Keratinocyte (primary cell): ENCODE data around the gene IL23A. TPM values are rescaled to one million over a fixed set of nuclear protein-coding genes. Genes with fewer than 3 reads are reported as not detected.

ENCODE experiments used
- DNase-seq: peaks from one replicate; pipeline ENCODE4 v3.0.0-alpha.2; 2011; ENCODE audit warnings: low read depth, missing footprints, low spot score
- FAIRE-seq: peaks from 2 replicates; lab custom pipeline; 2011; peaks lifted over from hg19 to GRCh38; lab: Jason Lieb, UNC
- H2AFZ ChIP-seq: 2 replicates; pipeline ENCODE4 v1.6.0; 2012; ENCODE audit warnings: low read length, control low read depth, inconsistent platforms; ENCODE audit not compliant: control insufficient read depth
- H3K27ac ChIP-seq: 2 replicates; pipeline ENCODE4 v1.5.1; 2011; ENCODE audit warnings: low read length; ENCODE audit not compliant: control insufficient read depth, insufficient read depth
- H3K27me3 ChIP-seq: 3 replicates; pipeline ENCODE4 v1.6.0; 2011; ENCODE audit warnings: low read length; ENCODE audit not compliant: control insufficient read depth, insufficient read depth; ENCODE audit errors: extremely low read depth
- H3K36me3 ChIP-seq, 2 experiments: 2 replicates in 1 of 2; 3 replicates in 1 of 2; pipeline ENCODE4 v1.5.1; 2011; ENCODE audit warnings: low read length in 2 of 2, mild to moderate bottlenecking in 1 of 2; ENCODE audit not compliant: control insufficient read depth in 2 of 2, insufficient read depth in 2 of 2; ENCODE audit errors: extremely low read depth in 1 of 2
- H3K4me1 ChIP-seq: 3 replicates; pipeline ENCODE4 v1.5.1; 2011; ENCODE audit warnings: low read length; ENCODE audit not compliant: control insufficient read depth, insufficient read depth; ENCODE audit errors: extremely low read depth
- H3K4me2 ChIP-seq: 3 replicates; pipeline ENCODE4 v1.6.0; 2011; ENCODE audit warnings: low read depth, low read length; ENCODE audit not compliant: control insufficient read depth, insufficient read depth; ENCODE audit errors: extremely low read depth
- H3K4me3 ChIP-seq, 3 experiments: fragments of 200-600 bp in 1 of 3; sonication (generic) in 1 of 3; 2 replicates in 2 of 3; 3 replicates in 1 of 3; pipeline ENCODE4 v1.5.1; 2011 to 2016; ENCODE audit warnings: low read length in 3 of 3, mild to moderate bottlenecking in 3 of 3, control low read depth in 2 of 3, inconsistent platforms in 1 of 3, low read depth in 1 of 3, mixed read lengths in 1 of 3, mixed run types in 1 of 3, moderate library complexity in 1 of 3; ENCODE audit not compliant: control insufficient read depth in 2 of 3, insufficient read depth in 2 of 3; ENCODE audit errors: extremely low read depth in 1 of 3
- H3K79me2 ChIP-seq: 2 replicates; pipeline ENCODE4 v1.6.0; 2012; ENCODE audit warnings: low read length; ENCODE audit not compliant: control insufficient read depth, insufficient read depth
- H3K9ac ChIP-seq: 3 replicates; pipeline ENCODE4 v1.6.0; 2011; ENCODE audit warnings: low read length; ENCODE audit not compliant: control insufficient read depth, insufficient read depth; ENCODE audit errors: extremely low read depth
- H3K9me1 ChIP-seq: 3 replicates; pipeline ENCODE4 v1.6.0; 2011; ENCODE audit warnings: low read length; ENCODE audit not compliant: control insufficient read depth, insufficient read depth; ENCODE audit errors: extremely low read depth
- H3K9me3 ChIP-seq: 2 replicates; pipeline ENCODE4 v1.5.1; 2012; ENCODE audit warnings: low read depth, low read length; ENCODE audit not compliant: control insufficient read depth
- H4K20me1 ChIP-seq: 3 replicates; pipeline ENCODE4 v1.6.0; 2011; ENCODE audit warnings: low read length; ENCODE audit not compliant: control insufficient read depth, insufficient read depth; ENCODE audit errors: extremely low read depth
- EZH2 ChIP-seq: IDR thresholded peaks from one replicate; pipeline ENCODE4 v1.6.1; 2012; ENCODE audit warnings: inconsistent platforms, mild to moderate bottlenecking, low read length, moderate library complexity
- dilution Hi-C: fragments of 300-500 bp; cut with MboI; formaldehyde crosslinking; loops from one replicate; pipeline ENCODE4 v1.7.0; 2020; ENCODE audit warnings: low sequenced_read_pairs; ENCODE audit not compliant: extremely low pct_ligation_motif_present
- polyA plus RNA-seq, 5 experiments: library from polyadenylated mRNA; depleted of rRNA in 3 of 5; stranded (reverse) in 3 of 5; stranded (forward) in 1 of 5; unstranded in 1 of 5; fragments of >200 nt; gene quantifications; 1 replicate in 1 of 5; 2 replicates in 3 of 5; 3 replicates in 1 of 5; pipeline versions ENCODE4 v1.2.1 to v1.2.3, GENCODE V29; 2011 to 2012; ENCODE audit warnings: missing spikeins in 2 of 5, low read depth in 1 of 5, low replicate concordance in 1 of 5
- small RNA-seq, 3 experiments: library from RNA; depleted of rRNA; stranded (forward); fragments of <200 nt; gene quantifications; one replicate each; pipeline ENCODE3, GENCODE V24; 2012; ENCODE audit warnings: low read depth in 3 of 3, low replicate concordance in 1 of 3; ENCODE audit not compliant: insufficient read length in 3 of 3
- TF ChIP-seq, protein P1 (sequence below), 3 experiments: IDR thresholded peaks in 1 of 3; conservative IDR thresholded peaks in 1 of 3; optimal IDR thresholded peaks in 1 of 3; 2 replicates in 2 of 3; 3 replicates in 1 of 3; pipeline versions ENCODE3 to v1.5.1; 2011; ENCODE audit warnings: low read length in 3 of 3, mild to moderate bottlenecking in 3 of 3, moderate library complexity in 2 of 3, control low read depth in 1 of 3, inconsistent platforms in 1 of 3; ENCODE audit not compliant: insufficient read depth in 2 of 3; ENCODE audit errors: extremely low read depth in 1 of 3

IL23A gene
- polyA plus RNA-seq, 1 donor (not counting 4 experiments of a cell fraction or from before 2014, with no cell fraction given), result 1.5 TPM

GRCh38 chr12:56387152-56387736 lies 48.6 kb downstream of the IL23A start:
- H3K9me3 ChIP-seq, result no peaks in the 10 kb centered on the region
- H3K9me1 ChIP-seq, result no peaks in the 10 kb centered on the region
- H2AFZ ChIP-seq, result no peak overlapping the region
- no peaks in the 10 kb centered on the region for H3K79me2 ChIP-seq
- H4K20me1 ChIP-seq, result no peaks in the 10 kb centered on the region
- DNase-seq (no peak), FAIRE-seq (no peak)
- dilution Hi-C loops, result no loop called here
- H3K27me3 ChIP-seq, result peaks cover 6% of the 10 kb centered on the region
- no peak overlapping the region for H3K4me3 ChIP-seq
- no peak overlapping the region for H3K4me2 ChIP-seq
- H3K9ac ChIP-seq, result no peak overlapping the region
- no peaks in the 10 kb centered on the region for H3K4me1 ChIP-seq
- H3K27ac ChIP-seq, result no peak overlapping the region
- H3K36me3 ChIP-seq, result no peaks in the 10 kb centered on the region
- TF ChIP-seq, protein P1, sequence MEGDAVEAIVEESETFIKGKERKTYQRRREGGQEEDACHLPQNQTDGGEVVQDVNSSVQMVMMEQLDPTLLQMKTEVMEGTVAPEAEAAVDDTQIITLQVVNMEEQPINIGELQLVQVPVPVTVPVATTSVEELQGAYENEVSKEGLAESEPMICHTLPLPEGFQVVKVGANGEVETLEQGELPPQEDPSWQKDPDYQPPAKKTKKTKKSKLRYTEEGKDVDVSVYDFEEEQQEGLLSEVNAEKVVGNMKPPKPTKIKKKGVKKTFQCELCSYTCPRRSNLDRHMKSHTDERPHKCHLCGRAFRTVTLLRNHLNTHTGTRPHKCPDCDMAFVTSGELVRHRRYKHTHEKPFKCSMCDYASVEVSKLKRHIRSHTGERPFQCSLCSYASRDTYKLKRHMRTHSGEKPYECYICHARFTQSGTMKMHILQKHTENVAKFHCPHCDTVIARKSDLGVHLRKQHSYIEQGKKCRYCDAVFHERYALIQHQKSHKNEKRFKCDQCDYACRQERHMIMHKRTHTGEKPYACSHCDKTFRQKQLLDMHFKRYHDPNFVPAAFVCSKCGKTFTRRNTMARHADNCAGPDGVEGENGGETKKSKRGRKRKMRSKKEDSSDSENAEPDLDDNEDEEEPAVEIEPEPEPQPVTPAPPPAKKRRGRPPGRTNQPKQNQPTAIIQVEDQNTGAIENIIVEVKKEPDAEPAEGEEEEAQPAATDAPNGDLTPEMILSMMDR (optimal IDR thresholded peaks at IDR 0.05 in 1 of 3, IDR thresholded peaks at IDR 0.05 in 1 of 3, conservative IDR thresholded peaks at IDR 0.05 in 1 of 3; ENCODE audit: extremely low read depth in 1 of 3, insufficient read depth in 2 of 3, low read length in 3 of 3), result no peak
- TF ChIP-seq EZH2, result no peak

DNA sequence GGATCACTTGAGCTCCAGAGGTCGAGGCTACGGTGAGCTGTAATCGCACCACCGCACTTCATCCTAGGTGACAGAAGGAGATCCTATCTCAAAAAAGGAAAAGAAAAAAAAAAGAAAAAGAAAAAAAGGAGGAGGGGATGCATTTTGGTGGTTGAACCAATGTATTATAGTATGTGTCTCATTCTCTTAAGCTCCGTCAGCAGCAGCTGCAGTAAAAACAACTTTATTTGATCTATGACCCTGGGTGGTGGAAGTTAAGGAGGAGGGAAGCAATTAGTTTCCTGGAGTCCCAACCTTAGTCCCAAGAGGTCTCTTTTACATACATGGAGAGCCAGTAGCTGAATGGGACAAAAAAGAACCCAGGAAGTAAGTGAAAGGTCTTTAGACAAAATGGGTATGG lies 50.7 kb downstream of the IL23A start:
- Histone ChIP-seq H3K79me2 (no peaks in the 10 kb centered on the region), H3K4me3 (no peak overlapping the region), H3K27me3 (no peaks in the 10 kb centered on the region), H3K4me1 (no peaks in the 10 kb centered on the region), H2AFZ (no peak overlapping the region), H3K9me1 (no peaks in the 10 kb centered on the region), H3K9ac (no peak overlapping the region), H4K20me1 (no peaks in the 10 kb centered on the region), H3K9me3 (no peaks in the 10 kb centered on the region), H3K4me2 (no peak overlapping the region), H3K27ac (no peak overlapping the region), H3K36me3 (no peaks in the 10 kb centered on the region)
- dilution Hi-C loops, result no loop called here
- no peak for DNase-seq
- FAIRE-seq, result no peak
- no peak for TF ChIP-seq EZH2
- TF ChIP-seq, protein P1 (optimal IDR thresholded peaks at IDR 0.05 in 1 of 3, IDR thresholded peaks at IDR 0.05 in 1 of 3, conservative IDR thresholded peaks at IDR 0.05 in 1 of 3; ENCODE audit: extremely low read depth in 1 of 3, insufficient read depth in 2 of 3, low read length in 3 of 3), result no peak

Small RNA genes within 50 kb of the gene (small RNA-seq; reads per million reads assigned to genes)
- 0.07 to 1.7 (median 0.25) reads per million in 3 experiments for gene RNU7-40P

Other genes starting within 250 kb of the IL23A start
- 247 to 505 TPM (median 480 TPM) in 3 replicates for gene PA2G4, start 234.3 kb upstream of the IL23A start, polyA plus RNA-seq
- 7,566 to 10,481 TPM (median 10,062 TPM) in 3 replicates for gene RPL41, start 222.3 kb upstream of the IL23A start, polyA plus RNA-seq
- gene ZC3H10, start 220.6 kb upstream of the IL23A start, polyA plus RNA-seq, result 0.81 to 1.0 TPM (median 0.85 TPM) in 3 replicates
- 140 to 205 TPM (median 141 TPM) in 3 replicates for gene ESYT1, start 210.6 kb upstream of the IL23A start, polyA plus RNA-seq
- 42.3 to 44.9 TPM (median 44.9 TPM) in 3 replicates for gene MYL6B, start 186.3 kb upstream of the IL23A start, polyA plus RNA-seq
- 3,666 to 4,542 TPM (median 4,521 TPM) in 3 replicates for gene MYL6, start 180.5 kb upstream of the IL23A start, polyA plus RNA-seq
- 23.3 to 37.6 TPM (median 32.5 TPM) in 3 replicates for gene SMARCC2, start 149.4 kb upstream of the IL23A start, polyA plus RNA-seq
- 42.2 to 62.0 TPM (median 49.7 TPM) in 3 replicates for gene RNF41, start 117.0 kb upstream of the IL23A start, polyA plus RNA-seq
- 45.6 to 53.5 TPM (median 53.0 TPM) in 3 replicates for gene NABP2, start 114.5 kb upstream of the IL23A start, polyA plus RNA-seq
- gene SLC39A5, start 108.8 kb upstream of the IL23A start, polyA plus RNA-seq, result 0.09 TPM in 1 of 3 replicates, not detected in the others
- 14.0 to 21.0 TPM (median 15.2 TPM) in 3 replicates for gene ANKRD52, start 80.5 kb upstream of the IL23A start, polyA plus RNA-seq
- gene COQ10A, start 71.9 kb upstream of the IL23A start, polyA plus RNA-seq, result 7.5 to 12.1 TPM (median 11.6 TPM) in 3 replicates
- 54.3 to 197 TPM (median 105 TPM) in 3 replicates for gene CS, start 38.6 kb upstream of the IL23A start, polyA plus RNA-seq
- 122 to 162 TPM (median 160 TPM) in 3 replicates for gene CNPY2, start 22.9 kb upstream of the IL23A start, polyA plus RNA-seq
- 20.0 to 26.3 TPM (median 26.2 TPM) in 3 replicates for gene PAN2, start 4.9 kb upstream of the IL23A start, polyA plus RNA-seq
- gene STAT2, start 21.2 kb downstream of the IL23A start, polyA plus RNA-seq, result 95.8 to 120 TPM (median 109 TPM) in 3 replicates
- not detected in 3 replicates for gene APOF, start 24.0 kb downstream of the IL23A start, polyA plus RNA-seq
- gene TIMELESS, start 110.5 kb downstream of the IL23A start, polyA plus RNA-seq, result 1.4 to 3.5 TPM (median 2.6 TPM) in 3 replicates
- gene MIP, start 115.8 kb downstream of the IL23A start, polyA plus RNA-seq, result not detected in 3 replicates
- 2.1 to 3.3 TPM (median 3.1 TPM) in 3 replicates for gene SPRYD4, start 129.7 kb downstream of the IL23A start, polyA plus RNA-seq
- 0.63 to 0.87 TPM (median 0.68 TPM) in 3 replicates for gene GLS2, start 149.3 kb downstream of the IL23A start, polyA plus RNA-seq
- 46.2 to 83.0 TPM (median 64.5 TPM) in 3 replicates for gene RBMS2, start 182.9 kb downstream of the IL23A start, polyA plus RNA-seq